ENCODE data around the gene TENM4.

DNA sequence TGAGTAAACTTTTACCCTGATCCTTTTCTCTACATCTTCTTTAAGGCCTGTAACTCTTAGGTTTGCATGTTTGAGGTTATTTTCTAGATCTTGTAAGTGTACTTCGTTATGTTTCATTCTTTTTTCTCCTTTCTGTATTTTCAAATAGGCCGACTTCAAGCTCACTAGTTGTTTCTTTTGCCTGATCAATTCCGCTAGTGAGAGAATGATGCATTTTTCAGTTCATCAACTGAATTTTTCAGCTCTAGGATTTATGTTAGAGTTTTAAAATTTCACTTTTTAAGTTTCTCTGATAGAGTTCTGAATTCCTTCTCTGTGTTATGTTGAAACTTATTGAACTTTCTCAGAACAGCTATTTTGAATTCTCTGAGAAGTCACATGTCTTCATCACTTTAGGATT, 810.7 kb downstream of the TENM4 start:
- TF ChIP-seq, protein P1, sequence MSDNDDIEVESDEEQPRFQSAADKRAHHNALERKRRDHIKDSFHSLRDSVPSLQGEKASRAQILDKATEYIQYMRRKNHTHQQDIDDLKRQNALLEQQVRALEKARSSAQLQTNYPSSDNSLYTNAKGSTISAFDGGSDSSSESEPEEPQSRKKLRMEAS (IDR thresholded peaks at IDR 0.05) = no peak
- TF ChIP-seq TCF12 (IDR thresholded peaks at IDR 0.05; ENCODE audit: low read depth) = no peak

All from Ishikawa (cell line).